ENCODE data around the gene CYREN. TPM values are rescaled to one million over a fixed set of nuclear protein-coding genes. Genes with fewer than 3 reads are reported as not detected.
"Not testable (repeated sequence)": the region's sequence is repeated elsewhere in the genome, so short reads cannot be mapped to it uniquely, and the experiment has no call there.

CYREN gene
- total RNA-seq, 1 donor from 2014 or later: 35.8 TPM

DNA sequence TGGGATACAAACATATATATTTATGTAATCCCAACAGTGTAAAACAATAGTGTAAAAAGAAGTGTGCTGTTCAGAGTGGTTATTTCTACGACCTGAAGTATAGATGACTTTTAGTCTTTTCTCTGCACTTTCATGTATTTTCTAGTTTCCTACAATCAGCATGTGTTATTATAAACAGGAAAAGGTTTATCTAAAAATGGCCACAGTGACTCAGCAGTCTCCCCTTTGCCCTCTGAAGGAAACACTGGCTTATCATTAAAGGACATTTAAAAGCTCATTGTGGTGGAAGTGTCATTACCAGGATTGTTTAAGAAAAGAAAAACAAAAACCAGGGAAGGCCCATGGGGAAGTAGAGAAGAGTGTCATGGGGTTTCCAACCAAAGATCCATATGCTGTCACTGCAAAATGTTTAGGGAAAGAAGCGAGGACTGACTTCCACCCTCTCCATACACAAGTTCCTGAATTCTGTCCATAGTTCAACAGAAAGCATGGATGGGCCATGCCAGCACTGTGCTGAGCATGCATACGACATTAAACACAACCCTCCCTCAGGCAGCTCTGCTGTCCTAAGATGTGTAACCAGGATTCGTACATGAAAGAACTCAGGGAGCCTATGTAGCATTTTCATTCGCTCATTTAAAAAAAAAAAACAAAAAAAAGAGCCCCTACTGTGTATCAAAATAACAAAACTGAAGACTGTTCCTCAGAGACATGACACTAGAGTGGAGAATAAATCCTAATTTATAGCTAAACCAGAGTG is 10.2 kb downstream of the CYREN start:
- no peak for DNase-seq (ENCODE audit: low spot score)

DNA sequence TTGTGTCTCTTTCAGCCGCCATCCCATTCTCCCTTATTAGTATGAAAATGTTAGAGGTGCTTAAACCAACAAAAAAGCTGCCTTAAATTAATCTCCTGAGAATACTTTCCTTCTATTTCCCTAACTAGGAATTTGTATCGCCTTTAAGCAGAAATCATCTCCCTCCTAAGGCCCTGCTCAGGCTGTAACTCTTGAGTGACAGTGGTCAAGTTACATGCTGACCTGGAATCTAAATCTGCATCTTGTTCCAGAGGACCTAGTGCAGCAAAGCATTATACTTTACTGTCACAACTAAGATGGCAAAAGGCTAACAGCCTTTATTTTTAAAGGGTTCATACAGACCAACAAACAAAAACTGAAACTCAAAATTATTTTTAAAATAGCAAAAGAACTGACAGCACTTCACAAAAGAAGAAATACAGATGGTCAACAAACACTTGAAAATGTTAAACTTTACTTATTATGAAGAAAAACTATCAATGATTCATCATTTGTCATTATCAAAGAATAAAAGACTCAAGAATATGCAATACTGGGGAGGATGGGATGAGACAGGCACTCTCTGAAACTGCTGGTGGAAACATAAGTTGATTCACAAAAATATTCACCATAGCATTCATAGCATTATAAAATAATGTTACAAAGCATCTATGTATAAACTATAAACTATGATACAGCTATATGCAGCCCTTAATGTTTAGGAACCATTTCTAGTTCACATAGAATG is 11.0 kb downstream of the CYREN start:
- DNase-seq (ENCODE audit: low spot score): no peak

DNA sequence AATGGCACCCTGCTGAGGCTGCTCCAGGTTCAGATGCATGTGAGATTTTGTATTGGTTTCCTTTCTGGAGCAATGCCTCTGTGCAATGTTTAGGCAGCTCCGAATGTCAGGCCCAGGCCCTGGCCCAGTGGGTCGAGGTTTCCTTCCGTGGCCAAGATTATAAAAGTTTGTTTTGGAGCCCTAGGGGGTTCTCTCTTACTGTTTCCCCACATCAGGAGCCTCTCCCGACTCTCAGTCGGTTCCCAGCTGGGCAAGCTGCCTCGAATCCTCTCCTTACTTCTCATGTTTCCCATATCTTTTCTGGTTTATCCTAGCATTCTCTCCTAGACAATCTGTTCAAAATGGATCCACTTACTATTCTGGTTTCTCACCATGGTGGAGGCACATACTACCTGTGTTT is 11.6 kb downstream of the CYREN start:
- DNase-seq (ENCODE audit: low spot score): no peak

DNA sequence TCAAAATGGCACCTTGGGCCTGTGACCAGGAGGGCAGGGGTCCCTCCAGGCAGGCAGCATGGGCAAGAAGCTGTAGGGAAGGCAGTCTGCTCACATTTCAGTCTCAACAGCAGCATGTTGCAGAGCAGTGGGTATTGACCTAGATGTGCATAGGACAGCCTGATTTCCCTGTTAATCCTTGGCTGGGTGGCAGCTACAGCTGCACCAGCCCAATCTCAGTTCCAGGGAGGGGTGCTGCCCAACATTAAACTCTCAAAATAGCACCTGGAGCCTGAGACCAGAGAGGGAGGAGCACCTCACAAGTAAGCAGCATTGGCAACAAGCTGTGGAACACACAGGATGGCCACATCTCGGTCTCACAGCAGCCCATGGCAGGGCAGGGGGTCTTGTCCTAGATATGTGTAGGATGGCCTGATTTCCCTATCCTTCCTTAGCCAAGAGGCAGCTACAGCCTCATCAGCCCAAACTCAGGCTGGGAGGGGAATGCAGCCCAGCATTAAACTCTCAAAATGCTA is 12.3 kb downstream of the CYREN start:
- DNase-seq (ENCODE audit: low spot score): no peak

DNA sequence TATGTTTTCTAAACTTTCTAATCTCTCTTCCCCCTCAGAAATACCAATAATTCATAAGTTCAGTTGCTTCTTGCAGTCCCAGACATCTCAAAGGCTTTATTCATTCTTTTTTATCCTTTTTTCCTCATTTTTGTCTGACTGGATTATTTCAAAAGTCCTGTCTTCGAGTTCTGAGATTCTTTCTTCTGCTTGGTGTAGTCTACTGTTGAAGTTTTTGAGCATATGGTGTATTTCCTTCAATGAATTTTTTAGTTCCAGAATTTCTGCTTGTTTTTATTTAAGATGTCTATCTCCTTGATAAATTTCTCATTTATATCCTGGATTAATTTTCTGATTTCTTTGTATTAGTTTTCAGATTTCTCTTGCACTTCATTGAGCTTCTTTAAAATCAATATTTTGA is 14.2 kb downstream of the CYREN start:
- no peak for DNase-seq (ENCODE audit: low spot score)

DNA sequence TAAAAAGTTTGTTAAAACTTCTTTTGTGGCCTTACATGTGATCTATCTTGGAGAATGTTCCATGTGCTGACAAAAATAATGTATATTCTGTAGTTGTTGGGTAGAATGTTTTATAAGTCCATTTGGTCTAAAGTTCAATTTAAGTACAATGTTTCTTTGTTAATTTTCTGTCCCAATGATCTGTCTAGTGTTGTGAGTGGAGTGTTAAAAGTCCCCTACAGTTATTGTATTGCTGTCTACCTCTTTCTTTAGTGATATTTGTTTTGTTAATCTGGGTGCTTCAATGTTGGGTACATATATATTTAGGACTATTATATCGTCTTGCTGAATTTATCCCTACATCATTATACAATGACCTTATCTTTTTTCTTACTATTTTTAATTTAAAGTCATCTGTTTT is 15.8 kb downstream of the CYREN start:
- no peak for DNase-seq (ENCODE audit: low spot score)

DNA sequence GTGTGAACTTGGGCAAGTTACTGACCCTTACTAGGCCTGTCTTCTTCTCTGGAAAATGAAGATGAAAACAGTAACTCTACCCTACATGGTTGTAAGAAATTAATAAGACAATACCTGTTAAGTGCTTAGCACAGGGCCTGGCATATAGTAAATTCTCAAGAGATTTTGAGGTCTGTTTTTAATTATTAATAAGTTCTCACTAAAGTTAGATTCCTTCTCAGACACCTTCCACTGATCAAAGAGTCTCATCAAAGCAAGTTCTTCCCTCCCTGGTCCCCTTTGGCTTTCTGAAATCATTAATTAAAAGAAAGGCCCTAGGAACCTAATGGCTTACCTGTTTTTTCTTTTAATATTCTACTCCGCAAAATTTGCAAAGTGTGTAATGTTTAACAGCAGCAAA is 18.1 kb downstream of the CYREN start:
- DNase-seq (ENCODE audit: low spot score): no peak

DNA sequence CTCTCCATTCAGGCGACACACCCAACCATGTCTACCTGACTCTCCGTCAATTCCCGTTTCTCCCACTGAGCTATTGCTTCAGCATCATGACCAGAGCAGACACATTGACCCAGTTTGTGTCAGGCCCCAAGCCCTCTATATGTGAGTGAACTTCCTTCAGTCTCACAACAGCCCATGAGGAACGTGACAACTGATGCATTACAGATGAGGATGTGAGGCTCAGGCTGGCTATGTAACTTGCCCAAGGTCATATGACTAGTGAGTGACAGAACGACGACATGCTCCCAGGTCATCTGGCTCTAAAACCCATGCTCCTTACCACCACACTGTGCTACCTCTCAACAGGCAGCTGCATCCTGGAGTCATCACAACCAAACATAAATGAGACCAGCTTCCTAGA is 19.0 kb downstream of the CYREN start:
- DNase-seq (ENCODE audit: low spot score): no peak

DNA sequence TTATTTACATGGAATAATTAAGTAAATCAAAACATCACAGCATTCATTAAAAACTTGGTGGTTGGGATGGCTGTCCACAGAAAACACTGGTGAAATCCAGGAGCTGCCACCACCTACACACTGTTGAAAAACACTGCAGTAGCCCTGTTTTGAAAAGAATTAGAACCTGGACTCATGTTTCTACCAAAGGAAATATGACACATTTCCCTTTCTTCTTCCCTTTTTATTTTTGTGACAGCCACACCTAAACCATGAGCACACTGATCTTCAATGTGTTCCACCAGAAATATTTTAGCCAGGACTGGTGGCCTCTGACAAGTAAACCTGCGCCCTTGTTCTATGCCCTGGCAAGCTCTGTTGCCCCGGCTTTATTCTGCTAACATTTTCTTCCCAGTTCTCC is 19.4 kb downstream of the CYREN start:
- no peak for DNase-seq (ENCODE audit: low spot score)

DNA sequence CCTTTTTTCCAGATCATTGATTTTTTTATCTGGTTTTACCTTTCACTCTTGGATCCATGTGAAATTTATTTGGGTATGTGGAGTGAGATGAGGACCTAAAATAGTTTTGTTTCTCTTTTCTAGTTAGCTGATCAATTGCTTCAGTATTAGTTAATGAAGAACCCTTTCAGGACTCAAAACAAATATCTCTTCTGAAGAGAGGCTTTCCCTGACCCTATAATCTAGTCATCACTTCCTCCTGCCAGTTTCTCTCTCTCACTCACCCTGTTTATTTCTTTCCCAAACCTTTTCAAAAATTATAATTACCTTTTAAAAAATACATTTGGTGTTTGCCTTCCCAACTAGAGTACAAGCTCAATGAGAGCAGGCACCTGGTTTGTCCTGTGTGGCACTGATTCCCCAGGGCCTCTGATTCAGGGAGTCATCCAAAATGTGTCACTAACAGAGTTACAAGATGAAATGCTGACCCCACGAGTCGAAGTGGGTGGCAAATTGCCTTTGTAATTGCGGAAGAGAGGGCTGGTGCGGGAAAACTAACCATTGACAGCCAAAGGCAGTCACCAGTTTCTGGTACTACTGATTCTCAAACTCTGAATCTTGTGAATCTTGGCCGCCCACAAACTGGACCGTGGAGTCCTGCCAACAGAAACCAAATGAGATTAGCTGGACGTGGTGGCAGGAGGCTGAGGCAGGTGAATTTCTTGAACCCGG is 20.3 kb downstream of the CYREN start:
- DNase-seq (ENCODE audit: low spot score): no peak

DNA sequence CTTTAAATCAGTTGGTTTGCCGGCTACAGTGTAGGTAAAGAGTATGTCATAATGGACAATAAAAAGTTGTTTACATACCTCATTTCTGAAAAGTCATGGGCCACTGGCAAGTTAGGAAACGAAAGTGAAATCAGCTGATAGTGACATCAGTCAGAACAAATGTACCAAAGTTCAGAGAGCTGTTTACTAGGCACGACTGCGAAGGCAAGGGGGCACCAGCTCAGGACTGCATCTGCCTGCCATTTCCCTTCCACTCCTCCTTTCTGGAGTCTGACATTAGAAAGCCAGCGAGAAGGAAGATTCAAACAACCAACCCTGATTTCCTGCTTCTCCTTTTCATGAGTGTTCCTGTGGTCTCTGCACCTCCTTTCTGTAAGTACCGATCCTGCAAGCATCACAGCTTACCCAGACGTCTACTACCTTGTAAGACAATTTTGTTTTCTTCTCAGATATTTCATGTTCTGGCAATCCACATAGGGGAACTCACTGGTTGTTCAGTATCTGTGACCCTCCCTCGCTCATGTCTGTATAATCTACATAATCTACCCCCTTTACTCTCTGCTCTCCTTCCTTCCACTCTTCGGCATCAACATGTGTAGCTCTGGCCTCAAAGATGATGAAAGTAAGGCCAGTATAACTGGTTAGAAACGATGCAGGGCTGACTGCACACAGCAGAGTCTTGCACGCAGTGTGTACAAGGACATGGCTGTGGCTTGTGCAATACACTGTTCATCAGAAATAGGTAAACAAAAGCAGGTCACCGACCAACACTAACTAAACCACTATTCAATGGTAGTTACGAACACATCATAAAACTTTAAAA is 22.4 kb downstream of the CYREN start, which contains the start of gene TMEM140:
TSS of gene TMEM140 (plus strand) at position 174 of the 823 bp plus-strand sequence. CDS start 16,370 bp downstream, outside the sequence.
- no peak for DNase-seq (ENCODE audit: low spot score)

DNA sequence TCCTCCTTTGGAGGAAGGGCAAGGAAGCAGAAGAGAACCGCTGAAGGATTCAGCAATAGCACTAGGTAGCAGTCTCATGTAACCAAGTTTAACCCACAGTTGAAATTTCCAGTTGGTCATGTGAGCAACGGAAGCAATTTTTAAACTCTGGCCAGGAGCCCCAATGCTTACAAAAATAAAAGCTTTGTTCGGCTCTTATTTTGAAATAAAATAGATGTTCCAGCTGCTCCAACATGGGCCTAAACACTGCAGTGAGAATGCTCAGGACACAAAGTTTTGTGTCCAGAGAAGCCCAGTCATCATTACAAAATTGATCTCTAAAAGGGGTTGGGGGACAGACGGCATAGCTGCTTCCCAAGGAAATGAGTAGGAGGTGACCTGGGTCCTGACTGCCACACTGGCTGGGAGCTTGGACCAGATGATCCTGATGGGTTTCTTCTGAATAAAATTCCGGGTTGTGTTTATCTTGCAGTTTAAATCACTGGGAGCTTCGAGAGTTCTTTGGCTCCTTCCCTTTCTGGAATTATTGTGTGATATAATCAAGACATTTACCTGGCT is 23.1 kb downstream of the CYREN start:
- DNase-seq (ENCODE audit: low spot score): no peak

DNA sequence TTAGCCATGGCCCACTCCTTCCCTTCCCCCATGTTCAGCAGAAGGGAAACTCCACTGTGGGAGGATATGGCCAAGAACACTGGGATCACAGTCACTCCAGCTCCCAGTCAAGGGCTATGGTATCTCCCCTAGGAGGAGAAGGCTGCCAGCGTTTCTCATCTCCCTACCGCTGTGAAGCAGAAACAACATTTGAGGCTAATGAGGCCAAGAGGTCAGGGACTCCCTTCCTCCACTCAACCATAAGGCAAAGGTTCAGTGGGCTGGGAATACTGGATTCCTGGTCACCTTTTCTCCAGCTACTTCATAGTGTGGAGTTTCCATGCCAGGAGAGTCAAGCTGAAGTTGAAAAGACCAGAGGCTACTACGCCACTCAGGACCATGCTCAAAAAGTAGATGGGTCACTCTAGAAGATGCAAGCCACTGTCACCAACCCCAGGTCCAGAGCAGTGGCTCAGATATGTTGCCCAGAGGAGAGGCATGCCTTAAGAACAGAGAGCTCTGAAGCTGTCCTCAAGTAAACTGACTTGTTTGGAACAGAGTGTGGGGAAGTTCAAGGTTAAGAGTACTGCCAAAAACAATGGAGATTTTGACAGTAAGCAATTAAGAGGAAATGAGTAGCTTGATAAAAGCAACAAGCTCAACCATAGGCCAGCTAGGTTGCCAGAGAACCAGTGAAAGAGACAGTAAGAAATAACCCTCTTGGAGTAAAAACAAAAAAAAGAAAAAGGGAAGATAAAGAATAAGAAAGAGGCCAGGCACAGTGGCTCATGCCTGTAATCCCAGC is 26.4 kb downstream of the CYREN start:
- no peak for DNase-seq (ENCODE audit: low spot score)

DNA sequence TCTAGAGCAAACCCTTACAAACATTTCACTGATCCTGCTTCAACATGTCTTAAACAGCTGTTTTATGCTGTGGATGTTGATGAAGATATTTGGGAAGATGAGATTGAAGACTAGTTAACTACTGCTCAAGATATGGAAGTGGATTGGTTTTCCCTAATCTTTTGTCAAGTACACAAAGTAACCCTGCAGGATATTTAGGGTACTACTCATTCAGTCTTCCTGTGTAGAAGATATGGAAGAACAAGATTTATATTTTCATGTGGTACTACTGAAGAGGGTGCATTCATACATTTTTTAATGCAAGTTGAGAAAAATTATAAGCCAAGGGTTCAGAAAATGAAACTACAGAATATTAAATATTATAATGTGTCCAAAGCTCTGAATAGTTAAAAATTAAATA is 40.9 kb downstream of the CYREN start:
- no peak for DNase-seq (ENCODE audit: low spot score)

DNA sequence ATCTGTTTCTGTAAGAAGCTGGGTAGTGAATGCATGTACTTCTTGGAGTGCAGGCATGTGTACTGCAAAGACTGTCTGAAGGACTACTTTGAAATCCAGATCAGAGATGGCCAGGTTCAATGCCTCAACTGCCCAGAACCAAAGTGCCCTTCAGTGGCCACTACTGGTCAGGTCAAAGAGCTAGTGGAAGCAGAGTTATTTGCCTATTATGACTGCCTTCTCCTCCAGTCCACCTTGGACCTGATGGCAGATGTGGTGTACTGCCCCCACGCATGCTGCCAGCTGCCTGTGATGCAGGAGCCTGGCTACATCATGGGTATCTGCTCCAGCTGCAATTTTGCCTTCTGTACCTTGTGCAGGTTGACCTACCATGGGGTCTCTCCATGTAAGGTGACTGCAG is 41.6 kb downstream of the CYREN start:
- no peak for DNase-seq (ENCODE audit: low spot score)

DNA sequence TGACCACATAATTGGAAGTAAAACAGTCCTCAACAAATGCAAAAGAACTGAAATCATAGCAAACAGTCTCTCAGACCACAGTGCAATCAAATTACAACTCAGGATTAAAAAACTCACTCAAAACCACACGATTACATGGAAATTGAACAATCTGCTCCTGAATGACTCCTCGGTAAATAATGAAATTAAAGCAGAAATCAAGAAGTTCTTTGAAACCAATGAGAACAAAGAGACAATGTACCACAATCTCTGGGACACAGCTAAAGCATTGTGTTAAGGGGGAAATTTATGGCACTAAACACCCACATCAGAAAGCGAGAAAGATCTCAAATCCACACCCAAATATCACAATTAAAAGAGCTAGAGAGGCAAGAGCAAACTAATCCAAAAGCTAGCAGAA is 45.9 kb downstream of the CYREN start:
- DNase-seq (ENCODE audit: low spot score): not testable (repeated sequence)

DNA sequence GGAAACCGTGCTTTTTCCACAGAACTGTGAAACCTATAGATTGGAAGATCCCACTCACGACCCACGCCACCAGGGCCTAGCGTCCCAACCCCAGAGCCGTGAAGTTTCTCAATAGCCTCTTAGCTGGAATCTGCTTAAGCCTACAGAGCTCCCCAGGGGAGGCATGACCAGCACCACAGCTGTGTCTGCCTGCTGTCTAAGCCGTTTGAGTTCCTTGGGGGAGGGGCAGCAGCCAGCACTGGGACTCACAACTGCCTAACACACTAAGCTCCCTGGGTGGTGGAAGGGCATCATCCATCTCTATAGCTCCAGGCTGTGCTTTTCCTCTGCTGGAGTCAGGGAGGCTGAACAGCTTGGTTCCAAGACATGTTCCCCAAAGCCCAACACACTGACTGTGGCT is 48.6 kb downstream of the CYREN start:
- no peak for DNase-seq (ENCODE audit: low spot score)

DNA sequence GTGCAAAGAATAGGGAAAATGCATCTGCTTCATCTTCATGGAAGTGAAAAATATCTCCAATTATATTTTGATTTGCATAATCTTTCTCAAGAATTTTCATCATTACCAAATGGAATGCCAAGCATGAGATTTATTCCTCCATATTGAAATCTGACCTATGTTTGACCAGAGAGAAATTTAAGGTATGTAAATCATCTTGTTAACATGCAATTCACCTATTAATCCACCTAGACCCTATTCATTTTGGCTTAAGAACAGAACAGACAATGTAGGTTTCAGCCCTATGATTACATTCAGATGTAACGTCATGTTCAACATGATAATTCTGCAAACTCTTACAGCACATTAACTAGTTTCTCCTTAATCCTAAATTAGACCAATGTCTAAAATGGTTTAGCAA is 53.4 kb downstream of the CYREN start:
- DNase-seq (ENCODE audit: low spot score): no peak

Measured in mesenteric fat pad (tissue), 1 donor.